Hepatocyte (in vitro differentiated cells): ENCODE data around the gene HPF1.

Experiments
- EZH2 ChIP-seq: fragments of 200-600 bp; sonication (generic); IDR thresholded peaks from 2 replicates; pipeline ENCODE4 v1.6.1; 2016; ENCODE audit warnings: antibody characterized with exemption, mild to moderate bottlenecking, borderline replicate concordance
- EZH2phosphoT487 ChIP-seq: fragments of 200-600 bp; sonication (generic); IDR thresholded peaks from one replicate; pipeline ENCODE4 v1.6.1; 2018; ENCODE audit warnings: antibody characterized with exemption, mild to moderate bottlenecking, low read depth, moderate library complexity; ENCODE audit not compliant: unreplicated experiment, severe bottlenecking
- TF ChIP-seq, protein P1 (sequence below): fragments of 200-600 bp; sonication (generic); IDR thresholded peaks from 2 replicates; pipeline ENCODE4 v1.5.1; 2016; ENCODE audit warnings: antibody characterized with exemption, mild to moderate bottlenecking; ENCODE audit not compliant: poor library complexity

DNA sequence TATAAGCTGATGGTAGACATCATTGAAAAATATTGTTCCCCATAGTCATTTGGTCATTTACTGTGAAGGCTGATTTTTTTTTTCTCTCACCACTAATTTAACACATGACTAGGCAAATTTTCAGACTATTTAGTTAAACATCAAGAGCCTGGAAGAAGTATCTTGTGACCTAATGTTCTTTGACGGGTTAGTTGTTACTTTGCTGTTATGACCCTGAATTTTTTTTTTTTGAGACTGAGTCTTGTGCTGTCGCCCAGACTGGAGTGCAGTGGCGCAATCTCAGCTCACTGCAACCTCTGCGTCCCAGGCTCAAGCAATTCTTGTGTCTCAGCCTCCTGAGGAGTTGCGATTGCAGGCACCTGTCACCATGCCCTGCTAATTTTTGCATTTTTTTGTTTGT lies 67.0 kb downstream of the HPF1 start:
- TF ChIP-seq, protein P1, sequence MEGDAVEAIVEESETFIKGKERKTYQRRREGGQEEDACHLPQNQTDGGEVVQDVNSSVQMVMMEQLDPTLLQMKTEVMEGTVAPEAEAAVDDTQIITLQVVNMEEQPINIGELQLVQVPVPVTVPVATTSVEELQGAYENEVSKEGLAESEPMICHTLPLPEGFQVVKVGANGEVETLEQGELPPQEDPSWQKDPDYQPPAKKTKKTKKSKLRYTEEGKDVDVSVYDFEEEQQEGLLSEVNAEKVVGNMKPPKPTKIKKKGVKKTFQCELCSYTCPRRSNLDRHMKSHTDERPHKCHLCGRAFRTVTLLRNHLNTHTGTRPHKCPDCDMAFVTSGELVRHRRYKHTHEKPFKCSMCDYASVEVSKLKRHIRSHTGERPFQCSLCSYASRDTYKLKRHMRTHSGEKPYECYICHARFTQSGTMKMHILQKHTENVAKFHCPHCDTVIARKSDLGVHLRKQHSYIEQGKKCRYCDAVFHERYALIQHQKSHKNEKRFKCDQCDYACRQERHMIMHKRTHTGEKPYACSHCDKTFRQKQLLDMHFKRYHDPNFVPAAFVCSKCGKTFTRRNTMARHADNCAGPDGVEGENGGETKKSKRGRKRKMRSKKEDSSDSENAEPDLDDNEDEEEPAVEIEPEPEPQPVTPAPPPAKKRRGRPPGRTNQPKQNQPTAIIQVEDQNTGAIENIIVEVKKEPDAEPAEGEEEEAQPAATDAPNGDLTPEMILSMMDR, result no peak
- no peak for TF ChIP-seq EZH2
- no peak for TF ChIP-seq EZH2phosphoT487
